Effector memory CD4-positive, alpha-beta T cell (primary cell): ENCODE measurements around the gene LYRM9.
"Not testable (repeated sequence)": the region's sequence is repeated elsewhere in the genome, so short reads cannot be mapped to it uniquely, and the experiment has no call there.

Source experiments
- DNase-seq, 3 donors: peaks; one replicate each; pipeline ENCODE4 v3.0.0-alpha.2; 2020
- H3K27ac ChIP-seq: 2 replicates; pipeline ENCODE4 v1.7.0; 2013; ENCODE audit warnings: mild to moderate bottlenecking, low read length, moderate library complexity; ENCODE audit not compliant: insufficient read depth, poor library complexity, severe bottlenecking
- H3K27me3 ChIP-seq: replicated peaks from 2 replicates; pipeline ENCODE4 v1.7.0; 2013; ENCODE audit warnings: mild to moderate bottlenecking, low read length; ENCODE audit not compliant: insufficient read depth, control insufficient read depth, poor library complexity, severe bottlenecking
- H3K36me3 ChIP-seq: 2 replicates; pipeline ENCODE4 v1.7.0; 2013; ENCODE audit warnings: mild to moderate bottlenecking, low read length, moderate library complexity; ENCODE audit not compliant: control insufficient read depth, insufficient read depth
- H3K4me1 ChIP-seq: 2 replicates; pipeline ENCODE4 v1.7.0; 2013; ENCODE audit warnings: low read length, mild to moderate bottlenecking; ENCODE audit not compliant: control insufficient read depth, insufficient read depth, poor library complexity, severe bottlenecking
- H3K4me3 ChIP-seq: 2 replicates; pipeline ENCODE4 v1.7.0; 2013; ENCODE audit warnings: low read length, low read depth, mild to moderate bottlenecking; ENCODE audit not compliant: insufficient read depth, poor library complexity, severe bottlenecking
- H3K9me3 ChIP-seq: 2 replicates; pipeline ENCODE4 v1.7.0; 2013; ENCODE audit warnings: mild to moderate bottlenecking, low read length, moderate library complexity; ENCODE audit not compliant: control insufficient read depth

Gene LYRM9

DNA sequence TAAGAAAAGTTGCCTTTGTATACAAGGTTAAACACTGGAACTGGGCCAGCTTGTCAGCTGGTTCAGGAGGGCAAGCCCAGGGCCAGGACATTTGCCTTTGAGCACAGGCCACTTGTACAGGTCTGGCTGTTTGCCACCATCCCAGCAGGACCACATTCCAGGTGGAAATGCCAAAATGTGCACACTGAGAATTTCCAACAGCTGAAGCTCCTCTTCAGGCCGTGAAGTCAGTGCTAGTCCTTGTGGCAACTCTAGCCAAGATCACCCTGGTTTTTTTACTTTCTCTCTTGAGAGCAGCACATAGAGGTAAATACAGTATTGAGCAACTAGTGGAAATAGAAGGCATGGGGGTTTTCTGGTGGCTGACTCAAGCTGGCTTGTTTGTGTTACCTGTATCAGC is 63.3 kb downstream of the LYRM9 start:
- H3K36me3 ChIP-seq, H3K4me1 ChIP-seq, H3K9me3 ChIP-seq, H3K27me3 ChIP-seq, H3K4me3 ChIP-seq, H3K27ac ChIP-seq, DNase-seq: not testable (repeated sequence)

DNA sequence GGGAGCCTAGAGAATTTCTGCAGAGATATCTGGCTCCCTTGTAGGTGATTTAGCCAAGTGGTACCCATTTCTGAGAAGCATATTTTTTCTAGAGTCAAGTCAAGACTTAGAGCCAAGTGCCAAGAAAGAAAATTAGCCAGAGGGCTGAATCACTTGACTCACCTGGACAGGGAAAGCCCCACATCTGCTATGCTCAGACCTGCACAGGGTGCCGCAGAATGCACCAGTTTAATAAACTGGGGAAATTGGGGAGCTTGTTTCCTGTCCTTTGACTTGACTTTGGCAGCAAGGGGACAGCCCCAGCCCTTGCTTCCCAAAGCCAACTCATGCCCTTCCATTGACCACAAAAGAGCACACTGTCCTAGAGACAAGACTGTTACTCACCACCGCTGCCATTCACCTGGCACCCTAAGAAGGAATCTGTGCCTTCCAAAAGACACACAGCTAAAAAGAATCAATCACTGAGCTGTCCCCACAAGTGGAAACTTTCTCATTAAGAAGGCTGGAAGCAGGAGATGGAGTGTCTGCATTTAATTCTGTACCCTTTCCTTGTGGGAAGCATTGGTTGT is 63.9 kb downstream of the LYRM9 start:
- H3K9me3 ChIP-seq, H3K4me1 ChIP-seq, H3K36me3 ChIP-seq, DNase-seq, H3K27ac ChIP-seq, H3K27me3 ChIP-seq, H3K4me3 ChIP-seq: not testable (repeated sequence)
